DMS79 (cell line): Measurements from ENCODE around the gene NDST1.
A peak's percentile ranks its signal among the peaks of the same experiment; 100 is the strongest.

ENCODE experiments used
- DNase-seq: peaks from one replicate; lab custom pipeline; 2025; lab: John Stamatoyannopoulos, UW

NDST1 gene

GRCh38 chr5:150544611-150545219, 36.8 kb downstream of the NDST1 start:
- DNase-seq: no peak

- no peak for DNase-seq
Observed at GRCh38 chr5:150545246-150545645, 37.3 kb downstream of the NDST1 start.

GRCh38 chr5:150548123-150548522, 40.2 kb downstream of the NDST1 start:
- no peak for DNase-seq

GRCh38 chr5:150549735-150550134, 41.8 kb downstream of the NDST1 start:
- DNase-seq: no peak

GRCh38 chr5:150550286-150550685, 42.4 kb downstream of the NDST1 start:
- DNase-seq: no peak

GRCh38 chr5:150551066-150551465, 43.1 kb downstream of the NDST1 start:
- no peak for DNase-seq

- no peak for DNase-seq
Observed at GRCh38 chr5:150553402-150553801, 45.5 kb downstream of the NDST1 start.

GRCh38 chr5:150553911-150554310, 46.0 kb downstream of the NDST1 start:
- no peak for DNase-seq

GRCh38 chr5:150554857-150555256, 46.9 kb downstream of the NDST1 start:
- DNase-seq: no peak

GRCh38 chr5:150556106-150556505, 48.2 kb downstream of the NDST1 start:
- no peak for DNase-seq

- DNase-seq: no peak
Observed at GRCh38 chr5:150556859-150557508, 49.1 kb downstream of the NDST1 start.

- no peak for DNase-seq
Observed at GRCh38 chr5:150557509-150557872, 49.6 kb downstream of the NDST1 start.

- no peak for DNase-seq
Observed at GRCh38 chr5:150558088-150558621, 50.2 kb downstream of the NDST1 start.

GRCh38 chr5:150559088-150559487, 51.2 kb downstream of the NDST1 start:
- no peak for DNase-seq

- DNase-seq: no peak
Observed at GRCh38 chr5:150559701-150560100, 51.8 kb downstream of the NDST1 start.

GRCh38 chr5:150560401-150561191, 52.7 kb downstream of the NDST1 start:
- DNase-seq: peak; percentile 7

- DNase-seq: no peak
Observed at GRCh38 chr5:150561192-150561512, 53.2 kb downstream of the NDST1 start.

- DNase-seq: no peak
Observed at GRCh38 chr5:150561571-150562275, 53.8 kb downstream of the NDST1 start.

GRCh38 chr5:150562832-150563231, 54.9 kb downstream of the NDST1 start:
- DNase-seq: no peak

GRCh38 chr5:150565868-150566267, 57.9 kb downstream of the NDST1 start:
- no peak for DNase-seq

GRCh38 chr5:150567031-150567717, 59.2 kb downstream of the NDST1 start:
- no peak for DNase-seq

GRCh38 chr5:150568663-150569062, 60.7 kb downstream of the NDST1 start:
- DNase-seq: no peak
